Measurements from ENCODE around the gene NR2F1-AS1. TPM values are rescaled to one million over a fixed set of nuclear protein-coding genes. Genes with fewer than 3 reads are reported as not detected.
"Not testable (repeated sequence)": the region's sequence is repeated elsewhere in the genome, so short reads cannot be mapped to it uniquely, and the experiment has no call there.

Gene NR2F1-AS1
- total and polyA plus RNA-seq, 3 experiments from 2014 or later = not detected

- Histone ChIP-seq H3K36me3 (ENCODE audit: insufficient read depth, low read length) (no peaks in the 10 kb centered on the region), H3K27ac (ENCODE audit: low read depth, low read length) (no peak overlapping the region), H3K4me1 (ENCODE audit: insufficient read depth, low read length) (no peaks in the 10 kb centered on the region), H3K9me3 (ENCODE audit: low read length) (no peaks in the 10 kb centered on the region), H3K4me3 (ENCODE audit: low read length) (no peak overlapping the region), H3K27me3 (ENCODE audit: insufficient read depth, low read length, poor library complexity, severe bottlenecking) (no peaks in the 10 kb centered on the region)
- DNase-seq = no peak
- H3K27me3 Mint-ChIP-seq = peaks cover 6 to 7% of the 10 kb centered on the region in 2 donors
- H3K4me3 Mint-ChIP-seq = no peak overlapping the region
- H3K36me3 Mint-ChIP-seq = no peaks in the 10 kb centered on the region
- no peaks in the 10 kb centered on the region for H3K4me1 Mint-ChIP-seq
- no peak overlapping the region for H3K27ac Mint-ChIP-seq
- H3K9me3 Mint-ChIP-seq = no peaks in the 10 kb centered on the region
- POLR2A ChIA-PET = no interaction called here
- CTCF ChIA-PET = no interaction called here
Observed at GRCh38 chr5:93510626-93511380, 70.2 kb downstream of the NR2F1-AS1 start.

DNA sequence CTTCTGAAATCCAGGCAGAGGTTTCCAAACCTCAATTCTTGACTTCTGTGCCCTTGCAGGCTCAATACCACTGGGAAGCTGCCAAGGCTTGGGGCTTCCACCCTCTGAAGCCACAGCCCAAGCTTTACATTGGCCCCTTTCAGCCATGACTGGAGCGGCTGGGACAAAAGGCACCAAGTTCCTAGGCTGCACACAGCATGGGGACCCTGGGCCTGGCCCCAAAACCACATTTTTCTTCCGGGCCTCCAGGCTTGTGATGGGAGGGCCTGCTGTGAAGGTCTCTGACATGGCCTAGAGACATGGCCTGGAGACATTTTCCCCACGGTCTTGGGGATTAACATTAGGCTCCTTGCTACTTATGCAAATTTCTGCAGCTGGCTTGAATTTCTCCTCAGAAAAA lies 75.5 kb downstream of the NR2F1-AS1 start:
- H3K36me3 ChIP-seq (ENCODE audit: insufficient read depth, low read length); H3K4me3 ChIP-seq (ENCODE audit: low read length); H3K36me3 Mint-ChIP-seq; H3K4me1 ChIP-seq (ENCODE audit: insufficient read depth, low read length); H3K27ac Mint-ChIP-seq; POLR2A ChIA-PET; H3K4me3 Mint-ChIP-seq; H3K27me3 ChIP-seq (ENCODE audit: insufficient read depth, low read length, poor library complexity, severe bottlenecking); H3K4me1 Mint-ChIP-seq; H3K9me3 Mint-ChIP-seq; DNase-seq; H3K9me3 ChIP-seq (ENCODE audit: low read length); H3K27ac ChIP-seq (ENCODE audit: low read depth, low read length); CTCF ChIA-PET: not testable (repeated sequence)
- H3K27me3 Mint-ChIP-seq = peaks cover 2 to 11% of the 10 kb centered on the region in 2 donors

- no peaks in the 10 kb centered on the region for H3K27me3 ChIP-seq (ENCODE audit: insufficient read depth, low read length, poor library complexity, severe bottlenecking)
- Mint-ChIP-seq H3K4me1 (no peaks in the 10 kb centered on the region), H3K27me3 (peaks cover 2 to 11% of the 10 kb centered on the region in 2 donors), H3K36me3 (no peaks in the 10 kb centered on the region), H3K9me3 (peaks cover 0 to 2% (median 0%) of the 10 kb centered on the region in 5 donors), H3K4me3 (no peak overlapping the region), H3K27ac (no peak overlapping the region)
- ChIA-PET POLR2A (no interaction called here), CTCF (interaction anchor here (1.3 kb wide), 1 partner anchor 11 kb away, joined by 3 read pairs; no protein-coding TSS in a partner anchor)
- H3K4me1 ChIP-seq (ENCODE audit: insufficient read depth, low read length) = no peaks in the 10 kb centered on the region
- H3K36me3 ChIP-seq (ENCODE audit: insufficient read depth, low read length) = no peaks in the 10 kb centered on the region
- no peak overlapping the region for H3K27ac ChIP-seq (ENCODE audit: low read depth, low read length)
- no peak for DNase-seq
- H3K9me3 ChIP-seq (ENCODE audit: low read length) = no peaks in the 10 kb centered on the region
- H3K4me3 ChIP-seq (ENCODE audit: low read length) = no peak overlapping the region
Observed at GRCh38 chr5:93503598-93504067, 77.4 kb downstream of the NR2F1-AS1 start.

DNA sequence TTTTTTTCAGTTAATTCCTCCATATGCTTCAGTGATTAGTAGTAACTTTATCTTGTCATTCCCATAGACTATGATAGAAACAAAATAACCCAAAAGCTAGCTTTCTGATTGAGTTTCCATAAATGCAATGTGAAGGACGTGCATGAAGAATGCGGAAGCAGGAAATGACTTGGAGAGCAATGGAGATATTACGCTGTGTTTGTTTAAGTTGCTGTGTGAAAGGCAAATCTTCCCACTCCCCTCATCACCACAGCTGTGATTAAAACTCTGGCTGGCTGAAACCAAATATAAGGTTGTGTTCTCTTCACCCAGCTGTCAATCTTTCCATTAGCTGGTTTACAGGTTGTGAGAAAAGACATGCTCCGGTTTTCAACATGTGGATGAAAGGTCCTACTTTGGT lies 83.9 kb downstream of the NR2F1-AS1 start:
- Mint-ChIP-seq H3K9me3 (peaks cover 0 to 2% (median 0%) of the 10 kb centered on the region in 5 donors), H3K4me1 (no peaks in the 10 kb centered on the region)

GRCh38 chr5:93479982-93480509 lies 101.0 kb downstream of the NR2F1-AS1 start:
- Histone ChIP-seq H3K4me3 (ENCODE audit: low read length) (no peak overlapping the region), H3K27ac (ENCODE audit: low read depth, low read length) (no peak overlapping the region), H3K27me3 (ENCODE audit: insufficient read depth, low read length, poor library complexity, severe bottlenecking) (no peaks in the 10 kb centered on the region), H3K9me3 (ENCODE audit: low read length) (no peaks in the 10 kb centered on the region), H3K4me1 (ENCODE audit: insufficient read depth, low read length) (no peaks in the 10 kb centered on the region), H3K36me3 (ENCODE audit: insufficient read depth, low read length) (no peaks in the 10 kb centered on the region)
- Mint-ChIP-seq H3K9me3 (peaks cover 4 to 15% (median 7%) of the 10 kb centered on the region in 5 donors), H3K4me3 (no peak overlapping the region), H3K36me3 (no peaks in the 10 kb centered on the region), H3K27ac (no peak overlapping the region), H3K27me3 (peaks cover 0 to 4% of the 10 kb centered on the region in 2 donors), H3K4me1 (no peaks in the 10 kb centered on the region)
- ChIA-PET POLR2A (no interaction called here), CTCF (no interaction called here)
- no peak for DNase-seq

More for the DNA sequence above, 83.9 kb downstream of the NR2F1-AS1 start:
- CTCF ChIA-PET = no interaction called here
- Mint-ChIP-seq H3K27ac (no peak overlapping the region), H3K36me3 (no peaks in the 10 kb centered on the region), H3K27me3 (peaks cover 3 to 7% of the 10 kb centered on the region in 2 donors), H3K4me3 (no peak overlapping the region)
- no peaks in the 10 kb centered on the region for H3K36me3 ChIP-seq (ENCODE audit: insufficient read depth, low read length)
- POLR2A ChIA-PET = no interaction called here
- H3K4me1 ChIP-seq (ENCODE audit: insufficient read depth, low read length) = no peaks in the 10 kb centered on the region
- no peak overlapping the region for H3K27ac ChIP-seq (ENCODE audit: low read depth, low read length)
- no peaks in the 10 kb centered on the region for H3K9me3 ChIP-seq (ENCODE audit: low read length)
- no peak for DNase-seq
- H3K27me3 ChIP-seq (ENCODE audit: insufficient read depth, low read length, poor library complexity, severe bottlenecking) = no peaks in the 10 kb centered on the region
- H3K4me3 ChIP-seq (ENCODE audit: low read length) = no peak overlapping the region

DNA sequence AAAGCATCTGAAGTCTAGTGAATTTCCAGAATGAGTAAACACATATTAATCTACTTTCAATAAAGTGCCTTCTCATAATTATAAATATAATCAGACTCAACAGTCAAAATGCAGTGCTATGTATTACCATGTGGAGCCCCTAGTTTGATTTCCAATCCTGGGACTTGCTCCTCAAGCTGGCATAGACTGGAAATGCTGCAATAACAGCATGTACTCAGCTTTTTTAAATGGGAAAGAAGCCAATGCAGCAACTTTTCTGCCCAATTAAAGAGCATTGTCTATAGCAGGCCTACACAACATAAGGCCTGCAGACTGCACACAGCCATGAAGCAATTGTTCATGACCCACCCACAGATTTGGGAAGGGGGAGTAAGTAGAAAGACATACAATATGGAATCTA lies 103.2 kb downstream of the NR2F1-AS1 start:
- Mint-ChIP-seq H3K36me3 (no peaks in the 10 kb centered on the region), H3K4me3 (no peak overlapping the region), H3K27ac (no peak overlapping the region), H3K4me1 (no peaks in the 10 kb centered on the region), H3K27me3 (peaks cover 0 to 4% of the 10 kb centered on the region in 2 donors), H3K9me3 (peaks cover 0 to 15% (median 4%) of the 10 kb centered on the region in 5 donors)
- no peak overlapping the region for H3K4me3 ChIP-seq (ENCODE audit: low read length)
- H3K9me3 ChIP-seq (ENCODE audit: low read length) = no peaks in the 10 kb centered on the region
- H3K27ac ChIP-seq (ENCODE audit: low read depth, low read length) = no peak overlapping the region
- ChIA-PET POLR2A (no interaction called here), CTCF (no interaction called here)
- DNase-seq = no peak
- no peaks in the 10 kb centered on the region for H3K27me3 ChIP-seq (ENCODE audit: insufficient read depth, low read length, poor library complexity, severe bottlenecking)
- H3K36me3 ChIP-seq (ENCODE audit: insufficient read depth, low read length) = no peaks in the 10 kb centered on the region
- no peaks in the 10 kb centered on the region for H3K4me1 ChIP-seq (ENCODE audit: insufficient read depth, low read length)

DNA sequence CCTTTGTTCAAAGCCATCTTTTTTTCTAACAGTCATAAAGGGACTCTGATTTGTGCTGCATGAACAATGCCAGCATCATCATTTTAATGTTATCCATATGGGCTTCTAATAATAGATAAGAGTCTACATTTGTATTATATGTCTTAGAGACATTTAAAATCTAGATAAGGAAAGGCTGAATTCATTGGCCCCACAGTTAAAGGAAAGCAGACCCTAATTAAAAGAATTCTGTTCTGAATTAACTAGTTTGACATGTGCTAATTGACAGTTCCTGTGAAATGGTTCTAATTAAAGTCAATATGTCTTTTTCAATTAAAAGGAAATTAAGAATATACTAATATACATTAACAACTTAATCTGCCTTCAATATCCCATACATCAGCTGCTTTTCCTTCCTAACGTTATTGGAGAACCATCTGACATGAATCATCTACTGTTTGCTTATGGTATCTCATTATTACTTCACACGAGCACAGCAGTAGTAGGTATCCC lies 104.7 kb downstream of the NR2F1-AS1 start:
- POLR2A ChIA-PET = no interaction called here
- no peaks in the 10 kb centered on the region for H3K4me1 ChIP-seq (ENCODE audit: insufficient read depth, low read length)
- peaks cover 0 to 9% of the 10 kb centered on the region in 2 donors for H3K27me3 Mint-ChIP-seq
- no peak overlapping the region for H3K27ac ChIP-seq (ENCODE audit: low read depth, low read length)
- H3K4me3 ChIP-seq (ENCODE audit: low read length) = no peak overlapping the region
- no peaks in the 10 kb centered on the region for H3K9me3 ChIP-seq (ENCODE audit: low read length)
- H3K9me3 Mint-ChIP-seq = peaks cover 0 to 15% (median 4%) of the 10 kb centered on the region in 5 donors
- no peak overlapping the region for H3K4me3 Mint-ChIP-seq
- H3K4me1 Mint-ChIP-seq = no peaks in the 10 kb centered on the region
- no peaks in the 10 kb centered on the region for H3K27me3 ChIP-seq (ENCODE audit: insufficient read depth, low read length, poor library complexity, severe bottlenecking)
- CTCF ChIA-PET = no interaction called here
- no peak for DNase-seq
- no peaks in the 10 kb centered on the region for H3K36me3 Mint-ChIP-seq
- H3K27ac Mint-ChIP-seq = no peak overlapping the region
- no peaks in the 10 kb centered on the region for H3K36me3 ChIP-seq (ENCODE audit: insufficient read depth, low read length)

GRCh38 chr5:93462916-93463315 lies 118.1 kb downstream of the NR2F1-AS1 start:
- H3K9me3 ChIP-seq (ENCODE audit: low read length) = no peaks in the 10 kb centered on the region
- H3K4me3 Mint-ChIP-seq = no peak overlapping the region
- no peaks in the 10 kb centered on the region for H3K4me1 Mint-ChIP-seq
- no peaks in the 10 kb centered on the region for H3K36me3 Mint-ChIP-seq
- peaks cover 21 to 35% (median 30%) of the 10 kb centered on the region in 5 donors for H3K9me3 Mint-ChIP-seq
- no peak overlapping the region for H3K4me3 ChIP-seq (ENCODE audit: low read length)
- H3K36me3 ChIP-seq (ENCODE audit: insufficient read depth, low read length) = no peaks in the 10 kb centered on the region
- no peaks in the 10 kb centered on the region for H3K27me3 ChIP-seq (ENCODE audit: insufficient read depth, low read length, poor library complexity, severe bottlenecking)
- H3K27me3 Mint-ChIP-seq = peaks cover 0 to 3% of the 10 kb centered on the region in 2 donors
- H3K4me1 ChIP-seq (ENCODE audit: insufficient read depth, low read length) = no peaks in the 10 kb centered on the region
- ChIA-PET POLR2A (no interaction called here), CTCF (no interaction called here)
- H3K27ac Mint-ChIP-seq = no peak overlapping the region
- no peak overlapping the region for H3K27ac ChIP-seq (ENCODE audit: low read depth, low read length)
- no peak for DNase-seq
